Trophoblast cell (in vitro differentiated cells and primary cell): ENCODE data around the gene RHO.
A peak's percentile ranks its signal among the peaks of the same experiment; 100 is the strongest.

Experiments used
- DNase-seq, 2 donors: peaks; one replicate each; pipeline ENCODE4 v3.0.0-alpha.2; 2016
- H2AFZ ChIP-seq: 2 replicates; pipeline ENCODE4 v1.6.1; 2013; ENCODE audit warnings: low read length, moderate library complexity, mild to moderate bottlenecking; ENCODE audit not compliant: insufficient read depth, poor library complexity
- H2AK5ac ChIP-seq: 2 replicates; pipeline ENCODE4 v1.6.1; 2013; ENCODE audit warnings: mild to moderate bottlenecking, low read length
- H2BK120ac ChIP-seq: 2 replicates; pipeline ENCODE4 v1.6.1; 2013; ENCODE audit warnings: low read length, mild to moderate bottlenecking, moderate library complexity; ENCODE audit not compliant: insufficient read depth, poor library complexity
- H2BK12ac ChIP-seq: 2 replicates; pipeline ENCODE4 v1.6.1; 2013; ENCODE audit warnings: mild to moderate bottlenecking, low read length, moderate library complexity
- H2BK5ac ChIP-seq: 2 replicates; pipeline ENCODE4 v1.6.1; 2013; ENCODE audit warnings: low read length, low read depth, moderate library complexity, mild to moderate bottlenecking; ENCODE audit not compliant: poor library complexity
- H3K14ac ChIP-seq: 2 replicates; pipeline ENCODE4 v1.6.1; 2013; ENCODE audit warnings: mild to moderate bottlenecking, low read length
- H3K18ac ChIP-seq: 2 replicates; pipeline ENCODE4 v1.6.1; 2013; ENCODE audit warnings: mild to moderate bottlenecking, low read length
- H3K23ac ChIP-seq: 2 replicates; pipeline ENCODE4 v1.6.1; 2013; ENCODE audit warnings: low read length
- H3K27ac ChIP-seq: 2 replicates; pipeline ENCODE4 v1.5.1; 2013; ENCODE audit warnings: low read depth, mild to moderate bottlenecking, inconsistent platforms, low read length, moderate library complexity
- H3K27me3 ChIP-seq: 2 replicates; pipeline ENCODE4 v1.6.1; 2013; ENCODE audit warnings: inconsistent platforms, mild to moderate bottlenecking, low read length, moderate library complexity; ENCODE audit not compliant: insufficient read depth
- H3K36me3 ChIP-seq, 2 experiments: 1 replicate in 1 of 2; 2 replicates in 1 of 2; pipeline ENCODE4 v1.6.1; 2013; ENCODE audit warnings: low read length in 2 of 2, mild to moderate bottlenecking in 2 of 2, moderate library complexity in 1 of 2; ENCODE audit not compliant: insufficient read depth in 2 of 2, control insufficient read depth in 1 of 2
- H3K4ac ChIP-seq: 2 replicates; pipeline ENCODE4 v1.6.1; 2013; ENCODE audit warnings: low read depth, mild to moderate bottlenecking, low read length, moderate library complexity
- H3K4me1 ChIP-seq, 2 experiments: 1 replicate in 1 of 2; 2 replicates in 1 of 2; pipeline ENCODE4 v1.6.1; 2013; ENCODE audit warnings: low read length in 2 of 2, mild to moderate bottlenecking in 2 of 2, moderate library complexity in 1 of 2; ENCODE audit not compliant: insufficient read depth in 2 of 2, control insufficient read depth in 1 of 2
- H3K4me2 ChIP-seq: 2 replicates; pipeline ENCODE4 v1.6.1; 2013; ENCODE audit warnings: inconsistent platforms, mild to moderate bottlenecking, low read length, moderate library complexity
- H3K4me3 ChIP-seq: 2 replicates; pipeline ENCODE4 v1.5.1; 2013; ENCODE audit warnings: mild to moderate bottlenecking, low read depth, low read length, inconsistent platforms
- H3K79me1 ChIP-seq: one replicate; pipeline ENCODE4 v1.6.1; 2013; ENCODE audit warnings: low read length
- H3K79me2 ChIP-seq: 2 replicates; pipeline ENCODE4 v1.6.1; 2013; ENCODE audit warnings: low read length, mild to moderate bottlenecking; ENCODE audit not compliant: control insufficient read depth, insufficient read depth, poor library complexity
- H3K9ac ChIP-seq: 2 replicates; pipeline ENCODE4 v1.6.1; 2013; ENCODE audit warnings: mild to moderate bottlenecking, low read length
- H3K9me3 ChIP-seq: 2 replicates; pipeline ENCODE4 v1.6.1; 2013; ENCODE audit warnings: low read depth, mild to moderate bottlenecking, control low read depth, inconsistent platforms, low read length; ENCODE audit not compliant: insufficient read depth
- H4K12ac ChIP-seq: 2 replicates; pipeline ENCODE4 v1.6.1; 2013; ENCODE audit warnings: low read depth, mild to moderate bottlenecking, low read length, moderate library complexity
- H4K8ac ChIP-seq: 2 replicates; pipeline ENCODE4 v1.6.1; 2013; ENCODE audit warnings: low read depth, mild to moderate bottlenecking, low read length, moderate library complexity
- H4K91ac ChIP-seq: one replicate; pipeline ENCODE4 v1.6.1; 2013; ENCODE audit warnings: low read depth, mild to moderate bottlenecking, low read length, moderate library complexity
- WGBS: extraction: QIAGEN DNeasy Blood & Tissue Kit; methylation state at CpG from one replicate; pipeline ENCODE4 v1.1.7; 2013; ENCODE audit warnings: missing lambda C conversion rate; ENCODE audit not compliant: insufficient read length, insufficient coverage; ENCODE audit errors: extremely low coverage; 5-methylcytosine and 5-hydroxymethylcytosine counted together

RHO gene

DNA sequence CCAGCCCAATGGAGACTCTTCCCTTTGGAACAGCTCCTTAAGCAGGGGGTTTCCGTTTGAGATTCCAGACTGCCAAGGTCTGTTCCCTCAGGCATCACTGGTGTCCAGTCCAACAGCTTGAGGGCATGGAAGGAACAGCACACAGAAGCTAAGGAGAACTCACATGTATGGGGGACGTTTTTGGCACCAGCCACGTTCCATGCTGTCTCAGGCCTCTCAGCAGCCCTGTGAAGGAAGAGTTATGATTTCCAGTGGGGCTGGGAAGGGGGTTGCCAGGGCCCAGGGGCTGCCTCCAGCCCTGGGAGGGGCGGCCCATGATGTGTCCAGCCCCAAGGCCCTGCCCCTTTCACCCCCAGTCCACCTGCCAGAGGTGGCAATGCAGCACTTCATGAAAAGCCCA lies 7.5 kb upstream of the RHO start:
- peak; percentile 21 to 35 for DNase-seq
- no peaks in the 10 kb centered on the region for H3K4me1 ChIP-seq
- WGBS = no CpG with 5 or more reads among the region's 4 CpGs
- no peak overlapping the region for H3K18ac ChIP-seq
- no peak overlapping the region for H3K27ac ChIP-seq
- H4K12ac ChIP-seq = no peak overlapping the region
- no peak overlapping the region for H3K23ac ChIP-seq
- no peak overlapping the region for H2AFZ ChIP-seq
- no peak overlapping the region for H2AK5ac ChIP-seq
- H3K79me1 ChIP-seq = no peaks in the 10 kb centered on the region
- no peak overlapping the region for H4K91ac ChIP-seq
- H3K14ac ChIP-seq = no peak overlapping the region
- no peak overlapping the region for H4K8ac ChIP-seq
- no peak overlapping the region for H3K4me2 ChIP-seq
- H3K4ac ChIP-seq = no peak overlapping the region
- H2BK12ac ChIP-seq = no peak overlapping the region
- no peaks in the 10 kb centered on the region for H3K27me3 ChIP-seq
- no peak overlapping the region for H3K4me3 ChIP-seq
- H2BK5ac ChIP-seq = no peak overlapping the region
- no peaks in the 10 kb centered on the region for H3K79me2 ChIP-seq
- H3K36me3 ChIP-seq = peaks cover 15 to 23% of the 10 kb centered on the region in 2 experiments
- no peak overlapping the region for H2BK120ac ChIP-seq
- peaks cover 2% of the 10 kb centered on the region for H3K9me3 ChIP-seq
- no peak overlapping the region for H3K9ac ChIP-seq

- no peak overlapping the region for H3K27ac ChIP-seq
- H3K27me3 ChIP-seq = no peaks in the 10 kb centered on the region
- no peak overlapping the region for H3K4me2 ChIP-seq
- DNase-seq = no peak
- H3K79me1 ChIP-seq = no peaks in the 10 kb centered on the region
- H4K91ac ChIP-seq = no peak overlapping the region
- H4K12ac ChIP-seq = no peak overlapping the region
- no peak overlapping the region for H3K4me3 ChIP-seq
- no peak overlapping the region for H3K14ac ChIP-seq
- no peaks in the 10 kb centered on the region for H3K4me1 ChIP-seq
- H3K36me3 ChIP-seq = peaks cover 9 to 17% of the 10 kb centered on the region in 2 experiments
- no peak overlapping the region for H2BK5ac ChIP-seq
- H2BK120ac ChIP-seq = no peak overlapping the region
- no peaks in the 10 kb centered on the region for H3K9me3 ChIP-seq
- no peak overlapping the region for H4K8ac ChIP-seq
- H3K4ac ChIP-seq = no peak overlapping the region
- no peak overlapping the region for H3K23ac ChIP-seq
- H3K18ac ChIP-seq = no peak overlapping the region
- H2AK5ac ChIP-seq = no peak overlapping the region
- no peak overlapping the region for H3K9ac ChIP-seq
- no CpG with 5 or more reads among the region's 8 CpGs for WGBS
- H3K79me2 ChIP-seq = no peaks in the 10 kb centered on the region
- no peak overlapping the region for H2BK12ac ChIP-seq
- no peak overlapping the region for H2AFZ ChIP-seq
Observed at GRCh38 chr3:129521611-129522010, 6.8 kb upstream of the RHO start.

DNA sequence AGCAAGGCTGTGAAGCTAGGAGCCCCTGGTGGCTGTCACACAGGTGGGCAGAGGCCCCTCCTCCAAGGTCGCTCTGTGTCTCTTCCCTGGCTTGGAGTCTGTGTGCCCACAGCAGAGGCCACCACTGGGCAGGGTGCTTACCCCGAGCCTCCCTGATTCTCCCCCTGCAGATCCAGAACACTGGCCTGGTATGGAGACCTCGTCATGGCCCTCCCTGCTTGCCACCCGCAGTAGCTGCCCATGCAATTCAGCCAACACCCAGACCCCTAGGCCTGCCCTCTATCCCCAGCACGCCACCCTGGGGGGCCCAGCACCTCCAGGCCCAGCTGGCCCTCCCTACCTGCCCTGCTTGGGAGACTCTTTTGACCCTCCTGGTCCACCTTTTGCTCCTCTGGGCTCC lies 5.5 kb upstream of the RHO start:
- Histone ChIP-seq H2AFZ (no peak overlapping the region), H3K4me1 (no peaks in the 10 kb centered on the region), H3K27ac (no peak overlapping the region), H3K9me3 (no peaks in the 10 kb centered on the region), H4K91ac (no peak overlapping the region), H3K4me3 (no peak overlapping the region), H3K14ac (no peak overlapping the region), H2BK120ac (no peak overlapping the region), H2AK5ac (no peak overlapping the region), H3K23ac (no peak overlapping the region), H3K36me3 (peaks cover 0 to 4% of the 10 kb centered on the region in 2 experiments), H2BK12ac (no peak overlapping the region), H4K12ac (no peak overlapping the region), H4K8ac (no peak overlapping the region), H3K27me3 (no peaks in the 10 kb centered on the region), H3K4me2 (no peak overlapping the region), H3K9ac (no peak overlapping the region), H3K79me2 (no peaks in the 10 kb centered on the region), H3K79me1 (no peaks in the 10 kb centered on the region), H2BK5ac (no peak overlapping the region), H3K18ac (no peak overlapping the region), H3K4ac (no peak overlapping the region)
- no CpG with 5 or more reads among the region's 5 CpGs for WGBS
- no peak for DNase-seq

GRCh38 chr3:129524081-129524480 lies 4.4 kb upstream of the RHO start:
- Histone ChIP-seq H2AFZ (no peak overlapping the region), H3K79me1 (no peaks in the 10 kb centered on the region), H3K18ac (no peak overlapping the region), H3K36me3 (peaks cover 0 to 4% of the 10 kb centered on the region in 2 experiments), H2BK120ac (no peak overlapping the region), H3K27me3 (no peaks in the 10 kb centered on the region), H3K9ac (no peak overlapping the region), H2BK5ac (no peak overlapping the region), H4K91ac (no peak overlapping the region), H3K79me2 (no peaks in the 10 kb centered on the region), H2AK5ac (no peak overlapping the region), H2BK12ac (no peak overlapping the region), H3K9me3 (no peaks in the 10 kb centered on the region), H3K27ac (no peak overlapping the region), H3K4me1 (no peaks in the 10 kb centered on the region), H3K23ac (no peak overlapping the region), H3K4me2 (no peak overlapping the region), H3K4me3 (no peak overlapping the region), H4K12ac (no peak overlapping the region), H3K4ac (no peak overlapping the region), H3K14ac (no peak overlapping the region), H4K8ac (no peak overlapping the region)
- DNase-seq = peak; percentile 75 to 79
- WGBS = no CpG with 5 or more reads among the region's 4 CpGs
